ENCODE data around the gene TMC5.

The TMC5 gene

DNA sequence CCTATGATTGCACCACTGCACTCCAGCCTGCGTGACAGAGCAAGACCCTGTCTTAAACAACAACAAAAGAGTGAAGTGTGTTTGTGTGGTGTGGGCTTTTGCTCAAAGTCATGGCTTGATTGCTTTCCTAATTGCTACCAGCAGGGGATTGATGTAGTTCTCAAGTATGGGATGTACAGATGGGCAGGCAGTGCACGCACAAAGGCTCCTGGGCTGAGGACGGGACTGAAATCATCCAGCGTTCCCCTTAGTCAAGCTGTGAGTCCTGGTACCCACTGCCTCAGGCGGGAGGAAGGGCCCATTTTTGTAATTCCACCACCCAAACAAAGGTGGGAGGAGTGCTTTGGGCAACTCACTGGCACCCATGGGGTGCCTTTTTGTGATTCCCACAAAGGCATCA is 56.9 kb downstream of the TMC5 start:
- TF ChIP-seq GATA3 (IDR thresholded peaks at IDR 0.05; ENCODE audit: low read depth, low read length) (no peak), GATA2 (IDR thresholded peaks at IDR 0.05; ENCODE audit: low read depth, low read length) (no peak)

DNA sequence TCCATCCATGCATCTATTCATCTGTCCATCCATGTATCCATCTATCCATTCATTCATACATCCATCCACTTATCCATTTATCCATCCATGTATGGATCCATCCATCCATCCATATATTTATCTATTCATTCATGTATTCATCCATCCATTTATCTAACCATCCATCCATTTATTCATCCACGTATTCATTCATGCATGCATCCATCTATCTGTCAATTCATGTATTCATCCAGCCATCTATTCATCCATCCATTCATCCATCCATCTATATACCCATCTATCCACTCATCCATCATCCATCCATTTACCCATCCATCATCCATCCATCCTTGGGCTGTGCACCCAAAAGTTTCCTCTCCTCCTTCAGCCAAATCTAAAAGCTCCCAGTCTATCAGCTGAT is 60.8 kb downstream of the TMC5 start:
- no peak for TF ChIP-seq GATA2 (IDR thresholded peaks at IDR 0.05; ENCODE audit: low read depth, low read length)

DNA sequence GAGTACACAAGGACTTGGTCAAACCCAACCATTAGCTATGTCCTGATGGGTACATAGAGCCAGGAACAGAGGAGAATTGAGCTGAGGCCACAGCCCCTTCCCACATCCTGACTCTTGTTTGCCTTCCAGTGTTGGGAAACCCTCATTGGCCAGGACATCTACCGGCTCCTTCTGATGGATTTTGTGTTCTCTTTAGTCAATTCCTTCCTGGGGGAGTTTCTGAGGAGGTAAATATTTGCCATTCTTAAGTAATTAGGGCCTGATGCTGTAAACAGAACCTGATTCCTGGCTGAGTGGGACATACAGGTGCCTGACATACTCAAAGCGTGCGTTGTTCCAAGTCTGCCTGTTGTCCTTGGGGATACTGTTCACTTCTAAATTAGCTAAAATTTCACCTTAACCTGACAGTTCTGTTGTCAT is 61.6 kb downstream of the TMC5 start:
- no peak for TF ChIP-seq GATA3 (IDR thresholded peaks at IDR 0.05; ENCODE audit: low read depth, low read length)
- TF ChIP-seq GATA2 (IDR thresholded peaks at IDR 0.05; ENCODE audit: low read depth, low read length) = no peak

DNA sequence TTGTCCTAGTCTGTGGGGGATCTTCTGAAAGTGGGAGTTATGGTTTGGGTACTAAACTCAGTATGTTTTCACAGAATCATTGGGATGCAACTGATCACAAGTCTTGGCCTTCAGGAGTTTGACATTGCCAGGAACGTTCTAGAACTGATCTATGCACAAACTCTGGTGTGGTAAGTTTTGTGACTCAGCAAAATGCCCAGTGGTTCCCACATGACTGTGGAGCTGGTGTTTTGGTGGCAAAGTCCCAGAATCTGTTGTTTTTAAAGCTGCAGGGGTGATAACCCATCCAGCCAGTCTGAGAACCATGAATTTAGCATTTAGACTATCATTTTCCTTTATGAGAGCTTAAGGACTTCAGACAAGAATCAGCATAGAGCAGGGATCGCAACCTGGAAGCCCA is 63.6 kb downstream of the TMC5 start:
- TF ChIP-seq GATA2 (IDR thresholded peaks at IDR 0.05; ENCODE audit: low read depth, low read length) = no peak
- no peak for TF ChIP-seq GATA3 (IDR thresholded peaks at IDR 0.05; ENCODE audit: low read depth, low read length)

DNA sequence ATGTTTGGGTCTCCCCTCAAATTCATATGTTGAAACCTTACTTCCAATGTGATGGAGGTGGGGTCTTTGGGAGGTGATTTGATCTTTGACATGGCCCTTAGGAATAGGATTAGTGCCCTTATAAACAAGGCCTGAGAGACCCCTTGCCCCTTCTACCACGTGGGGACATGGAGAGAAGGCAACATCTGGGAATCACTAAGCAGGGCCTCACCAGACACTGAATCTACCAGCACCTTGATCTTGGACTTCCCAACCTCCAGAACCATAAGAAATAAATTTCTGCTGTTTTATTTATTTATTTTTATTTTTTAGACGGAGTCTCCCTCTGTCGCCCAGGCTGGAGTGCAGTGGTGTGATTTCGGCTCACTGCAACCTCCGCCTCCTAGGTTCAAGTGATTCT is 64.1 kb downstream of the TMC5 start:
- no peak for TF ChIP-seq GATA2 (IDR thresholded peaks at IDR 0.05; ENCODE audit: low read depth, low read length)
- no peak for TF ChIP-seq GATA3 (IDR thresholded peaks at IDR 0.05; ENCODE audit: low read depth, low read length)

DNA sequence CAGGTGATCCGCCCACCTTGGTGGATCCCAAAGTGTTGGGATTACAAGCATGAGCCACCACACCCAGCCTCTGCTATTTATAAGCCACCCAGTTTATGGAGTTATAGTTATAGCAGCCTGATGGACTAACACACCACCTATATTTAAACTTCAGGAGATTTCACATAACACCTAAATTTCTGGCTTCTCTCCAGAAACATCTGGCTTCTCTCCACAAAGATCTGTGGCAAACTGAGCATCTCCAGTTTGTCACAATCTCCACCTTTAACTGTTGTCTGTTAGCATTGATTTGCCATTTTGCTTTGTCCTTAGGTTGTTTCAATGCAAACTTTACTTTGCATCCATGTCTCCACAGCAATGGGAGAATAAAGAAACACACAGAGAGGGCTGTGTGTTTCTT is 64.6 kb downstream of the TMC5 start:
- TF ChIP-seq GATA2 (IDR thresholded peaks at IDR 0.05; ENCODE audit: low read depth, low read length) (no peak), GATA3 (IDR thresholded peaks at IDR 0.05; ENCODE audit: low read depth, low read length) (no peak)

DNA sequence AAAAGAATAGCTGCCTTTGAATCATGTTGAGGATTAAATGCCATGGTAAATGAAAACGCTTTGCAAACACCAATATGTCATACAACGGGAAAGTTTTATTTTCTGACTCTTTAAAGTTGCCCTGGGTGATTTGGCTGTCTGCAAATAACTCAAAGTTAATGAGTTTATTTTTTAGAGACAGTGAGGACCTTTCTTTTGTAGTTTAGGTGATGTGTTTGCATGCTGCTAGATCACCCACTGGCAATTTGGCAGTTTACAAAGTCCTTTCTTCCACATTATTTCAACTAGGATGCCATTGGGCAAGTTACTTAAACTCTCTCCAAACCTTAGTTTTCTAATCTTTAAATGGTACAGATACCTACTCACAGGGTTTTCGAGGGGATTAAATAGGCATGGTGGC is 66.4 kb downstream of the TMC5 start:
- no peak for TF ChIP-seq GATA3 (IDR thresholded peaks at IDR 0.05; ENCODE audit: low read depth, low read length)
- no peak for TF ChIP-seq GATA2 (IDR thresholded peaks at IDR 0.05; ENCODE audit: low read depth, low read length)

DNA sequence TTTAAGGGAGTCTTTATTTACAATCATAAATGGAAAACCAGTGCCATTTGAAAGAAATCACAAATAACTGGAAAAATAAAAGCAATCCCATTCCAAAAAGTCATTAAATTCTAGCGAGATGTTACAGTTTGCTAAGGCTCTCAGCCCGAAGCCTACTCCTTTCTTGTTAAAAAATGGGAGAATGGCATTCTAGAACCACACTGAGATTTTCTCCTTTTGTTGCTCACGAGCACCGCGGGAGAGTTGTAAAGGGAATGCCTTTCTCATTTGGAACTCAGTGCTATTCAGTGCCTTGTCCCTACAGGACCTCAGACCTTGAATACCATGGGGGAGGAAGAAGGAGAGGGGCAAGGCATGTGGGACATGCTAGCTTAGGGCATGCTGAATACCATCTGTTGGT is 67.9 kb downstream of the TMC5 start:
- no peak for TF ChIP-seq GATA3 (IDR thresholded peaks at IDR 0.05; ENCODE audit: low read depth, low read length)
- no peak for TF ChIP-seq GATA2 (IDR thresholded peaks at IDR 0.05; ENCODE audit: low read depth, low read length)

DNA sequence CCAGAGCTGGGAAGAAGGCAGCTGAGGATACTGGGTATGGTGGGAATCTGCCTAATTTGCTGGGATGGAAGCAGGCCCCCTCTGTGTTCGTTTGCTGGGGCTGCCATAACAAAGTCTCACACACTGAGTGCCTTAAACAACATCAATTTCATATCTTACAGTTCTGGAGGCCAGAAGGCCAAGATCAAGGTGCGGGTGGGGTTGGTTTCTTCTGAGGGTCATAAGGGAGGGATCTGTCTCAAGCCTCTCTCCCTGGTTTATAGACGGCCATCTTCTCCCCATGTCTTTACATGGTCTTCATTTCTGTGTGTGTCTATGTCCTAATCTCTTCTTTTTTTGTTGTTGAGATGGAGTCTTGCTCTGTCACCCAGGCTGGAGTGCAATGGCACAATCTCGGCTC is 68.4 kb downstream of the TMC5 start:
- TF ChIP-seq GATA2 (IDR thresholded peaks at IDR 0.05; ENCODE audit: low read depth, low read length) (no peak), GATA3 (IDR thresholded peaks at IDR 0.05; ENCODE audit: low read depth, low read length) (no peak)

DNA sequence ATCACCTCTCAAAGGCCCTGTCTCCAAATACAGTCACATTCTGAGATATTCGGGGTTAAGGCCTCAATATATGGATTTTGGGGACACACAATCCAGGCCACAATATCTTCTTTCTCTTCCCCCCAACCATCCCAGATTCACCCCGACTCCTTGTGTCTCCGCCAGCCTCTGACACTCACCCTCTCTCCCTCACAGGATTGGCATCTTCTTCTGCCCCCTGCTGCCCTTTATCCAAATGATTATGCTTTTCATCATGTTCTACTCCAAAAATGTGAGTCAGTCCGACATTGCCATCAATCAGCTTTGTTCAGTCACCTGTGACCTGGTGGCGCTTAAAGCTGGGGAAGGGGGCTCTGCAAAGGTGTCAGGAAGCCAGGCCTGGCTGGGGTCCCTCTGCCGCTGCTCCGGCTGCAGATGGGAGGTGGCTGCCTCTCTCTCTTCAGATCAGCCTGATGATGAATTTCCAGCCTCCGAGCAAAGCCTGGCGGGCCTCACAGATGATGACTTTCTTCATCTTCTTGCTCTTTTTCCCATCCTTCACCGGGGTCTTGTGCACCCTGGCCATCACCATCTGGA is 69.2 kb downstream of the TMC5 start:
- TF ChIP-seq GATA2 (IDR thresholded peaks at IDR 0.05; ENCODE audit: low read depth, low read length) (no peak), GATA3 (IDR thresholded peaks at IDR 0.05; ENCODE audit: low read depth, low read length) (no peak)

DNA sequence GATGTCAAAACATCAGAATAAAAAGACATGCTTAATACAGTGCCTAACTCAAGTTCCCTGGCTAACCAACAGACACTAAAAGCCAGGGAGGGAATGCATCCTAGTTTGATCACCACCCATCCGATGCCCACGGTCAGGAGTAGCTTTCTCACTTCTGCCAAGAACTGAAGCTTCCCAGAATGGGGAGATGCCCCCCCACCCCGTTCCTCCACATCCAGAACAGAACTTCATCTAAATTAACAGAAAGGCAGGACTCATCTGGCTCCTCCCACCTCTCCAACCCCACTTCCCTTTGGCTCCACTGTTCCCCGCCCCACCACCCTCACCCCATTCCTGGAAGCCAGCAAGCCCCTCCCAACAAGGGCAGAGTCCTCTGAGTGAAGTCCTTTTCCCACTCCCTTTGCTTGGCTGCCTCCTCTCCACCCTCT is 70.5 kb downstream of the TMC5 start:
- TF ChIP-seq GATA3 (IDR thresholded peaks at IDR 0.05; ENCODE audit: low read depth, low read length) (no peak), GATA2 (IDR thresholded peaks at IDR 0.05; ENCODE audit: low read depth, low read length) (no peak)

DNA sequence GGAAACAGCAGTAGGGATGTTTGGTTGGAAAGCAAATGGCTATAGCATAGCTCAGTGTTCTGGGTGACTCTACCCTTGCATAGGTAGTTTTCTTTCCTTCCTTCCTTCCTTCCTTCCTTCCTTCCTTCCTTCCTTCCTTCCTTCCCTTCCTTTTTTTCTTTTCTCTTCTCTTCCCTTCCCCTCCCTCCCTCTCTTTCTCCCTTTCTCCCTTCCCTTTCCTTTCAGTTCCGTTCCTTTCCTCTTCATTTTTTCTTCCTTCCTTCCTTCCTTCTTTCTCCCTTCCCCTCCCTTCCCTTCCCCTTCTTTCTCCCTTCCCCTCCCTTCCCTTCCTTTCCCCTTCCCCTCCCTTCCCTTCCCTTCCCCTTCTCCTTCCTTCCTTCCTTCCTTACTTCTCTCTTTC is 72.9 kb downstream of the TMC5 start:
- TF ChIP-seq GATA3 (IDR thresholded peaks at IDR 0.05; ENCODE audit: low read depth, low read length) (no peak), GATA2 (IDR thresholded peaks at IDR 0.05; ENCODE audit: low read depth, low read length) (no peak)

DNA sequence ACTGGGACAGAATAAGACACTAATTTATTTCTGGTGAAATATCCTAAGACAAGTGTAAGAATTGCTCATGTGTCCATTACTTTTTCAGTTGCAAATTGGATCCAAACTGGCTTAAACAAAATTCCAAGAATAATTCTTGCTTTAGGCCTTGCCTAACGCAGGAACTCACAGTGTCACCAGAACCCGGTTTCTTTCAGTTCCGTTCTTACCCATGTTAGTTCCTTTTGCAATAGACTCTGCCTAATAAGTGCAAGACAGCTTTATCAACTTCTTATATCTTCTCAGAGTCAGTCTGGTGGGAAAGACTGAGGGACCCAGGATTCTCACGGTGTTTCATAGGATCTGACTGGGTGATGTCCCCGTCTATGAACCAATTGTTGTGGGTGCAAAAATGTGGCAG is 79.5 kb downstream of the TMC5 start:
- no peak for TF ChIP-seq GATA3 (IDR thresholded peaks at IDR 0.05; ENCODE audit: low read depth, low read length)
- TF ChIP-seq GATA2 (IDR thresholded peaks at IDR 0.05; ENCODE audit: low read depth, low read length) = no peak

DNA sequence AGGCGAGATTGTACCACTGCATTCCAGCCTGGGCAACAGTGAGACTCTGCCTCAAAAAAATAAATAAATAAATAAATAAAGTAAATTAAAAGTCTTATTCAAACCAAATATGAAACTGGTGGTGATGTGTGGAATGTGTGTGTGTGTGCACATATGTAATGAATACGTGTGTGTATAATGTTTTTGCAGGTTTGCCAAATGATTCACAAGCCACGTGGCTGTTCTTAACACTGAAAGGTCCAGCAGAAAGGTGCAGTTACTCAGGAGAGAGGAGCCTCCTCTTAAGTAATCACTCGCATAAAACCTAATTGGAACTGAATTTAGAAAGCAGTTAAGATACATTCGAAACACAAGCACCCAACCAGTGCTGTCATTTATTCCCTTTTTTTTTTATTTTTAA is 81.3 kb downstream of the TMC5 start:
- no peak for TF ChIP-seq GATA3 (IDR thresholded peaks at IDR 0.05; ENCODE audit: low read depth, low read length)
- no peak for TF ChIP-seq GATA2 (IDR thresholded peaks at IDR 0.05; ENCODE audit: low read depth, low read length)

DNA sequence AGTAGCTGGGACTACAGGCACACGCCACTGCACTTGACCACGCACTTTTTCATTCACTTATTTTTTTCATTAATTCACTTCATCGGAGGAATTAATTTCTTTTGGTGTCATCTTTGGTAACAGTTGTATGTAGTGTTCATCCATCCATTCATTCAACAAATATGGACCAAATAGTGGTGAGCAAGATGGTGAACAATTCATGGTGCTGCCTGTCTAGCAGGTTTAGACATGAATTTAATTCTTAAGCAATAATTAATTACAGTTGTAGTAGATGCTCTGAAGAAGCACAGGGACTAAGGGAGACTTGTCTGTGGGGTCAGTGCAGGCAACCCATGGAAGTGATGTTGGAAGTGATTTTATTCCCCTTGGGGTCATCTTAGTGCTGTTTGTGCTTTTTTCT is 81.8 kb downstream of the TMC5 start:
- TF ChIP-seq GATA3 (IDR thresholded peaks at IDR 0.05; ENCODE audit: low read depth, low read length) = no peak
- TF ChIP-seq GATA2 (IDR thresholded peaks at IDR 0.05; ENCODE audit: low read depth, low read length) = no peak

Data from SH-SY5Y (cell line).